ENCODE results near the gene CNNM4.

DNA sequence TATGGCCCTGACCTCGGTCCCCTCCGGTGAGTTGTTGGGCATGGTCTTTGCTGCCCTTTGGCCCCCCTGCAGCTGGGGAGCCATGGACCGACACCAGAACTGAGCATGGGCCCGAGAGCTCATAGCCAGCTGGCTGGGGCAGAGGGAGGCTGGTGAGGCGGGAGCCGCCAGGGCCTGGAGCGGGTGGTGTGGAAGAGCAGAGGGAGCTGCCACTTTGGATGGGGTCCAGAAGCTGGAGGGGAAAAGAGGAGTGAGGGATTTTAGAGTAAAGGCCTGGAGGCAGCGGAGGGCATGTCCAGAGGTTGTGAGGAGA, 38.9 kb downstream of the CNNM4 start:
- TF ChIP-seq CHD2 (IDR thresholded peaks at IDR 0.05; ENCODE audit: low read length, partially characterized antibody): no peak
- TF ChIP-seq, protein P1, sequence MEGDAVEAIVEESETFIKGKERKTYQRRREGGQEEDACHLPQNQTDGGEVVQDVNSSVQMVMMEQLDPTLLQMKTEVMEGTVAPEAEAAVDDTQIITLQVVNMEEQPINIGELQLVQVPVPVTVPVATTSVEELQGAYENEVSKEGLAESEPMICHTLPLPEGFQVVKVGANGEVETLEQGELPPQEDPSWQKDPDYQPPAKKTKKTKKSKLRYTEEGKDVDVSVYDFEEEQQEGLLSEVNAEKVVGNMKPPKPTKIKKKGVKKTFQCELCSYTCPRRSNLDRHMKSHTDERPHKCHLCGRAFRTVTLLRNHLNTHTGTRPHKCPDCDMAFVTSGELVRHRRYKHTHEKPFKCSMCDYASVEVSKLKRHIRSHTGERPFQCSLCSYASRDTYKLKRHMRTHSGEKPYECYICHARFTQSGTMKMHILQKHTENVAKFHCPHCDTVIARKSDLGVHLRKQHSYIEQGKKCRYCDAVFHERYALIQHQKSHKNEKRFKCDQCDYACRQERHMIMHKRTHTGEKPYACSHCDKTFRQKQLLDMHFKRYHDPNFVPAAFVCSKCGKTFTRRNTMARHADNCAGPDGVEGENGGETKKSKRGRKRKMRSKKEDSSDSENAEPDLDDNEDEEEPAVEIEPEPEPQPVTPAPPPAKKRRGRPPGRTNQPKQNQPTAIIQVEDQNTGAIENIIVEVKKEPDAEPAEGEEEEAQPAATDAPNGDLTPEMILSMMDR (IDR thresholded peaks at IDR 0.05): no peak
- no peak for TF ChIP-seq EP300 (IDR thresholded peaks at IDR 0.05; ENCODE audit: borderline replicate concordance in 1 of 2, low read depth in 1 of 2, low read length in 1 of 2)
